CD4-positive, alpha-beta T cell treated with Interleukin-6 at 100 ng/mL for 8 hours (primary cell): ENCODE data around the gene ZSCAN22.
A peak's percentile ranks its signal among the peaks of the same experiment; 100 is the strongest.
"Not testable (repeated sequence)": the region's sequence is repeated elsewhere in the genome, so short reads cannot be mapped to it uniquely, and the experiment has no call there.

Source experiments
- DNase-seq: peaks from one replicate; pipeline ENCODE4 v3.0.0-alpha.2; 2020; ENCODE audit warnings: mixed read lengths, low spot score

The ZSCAN22 gene

DNA sequence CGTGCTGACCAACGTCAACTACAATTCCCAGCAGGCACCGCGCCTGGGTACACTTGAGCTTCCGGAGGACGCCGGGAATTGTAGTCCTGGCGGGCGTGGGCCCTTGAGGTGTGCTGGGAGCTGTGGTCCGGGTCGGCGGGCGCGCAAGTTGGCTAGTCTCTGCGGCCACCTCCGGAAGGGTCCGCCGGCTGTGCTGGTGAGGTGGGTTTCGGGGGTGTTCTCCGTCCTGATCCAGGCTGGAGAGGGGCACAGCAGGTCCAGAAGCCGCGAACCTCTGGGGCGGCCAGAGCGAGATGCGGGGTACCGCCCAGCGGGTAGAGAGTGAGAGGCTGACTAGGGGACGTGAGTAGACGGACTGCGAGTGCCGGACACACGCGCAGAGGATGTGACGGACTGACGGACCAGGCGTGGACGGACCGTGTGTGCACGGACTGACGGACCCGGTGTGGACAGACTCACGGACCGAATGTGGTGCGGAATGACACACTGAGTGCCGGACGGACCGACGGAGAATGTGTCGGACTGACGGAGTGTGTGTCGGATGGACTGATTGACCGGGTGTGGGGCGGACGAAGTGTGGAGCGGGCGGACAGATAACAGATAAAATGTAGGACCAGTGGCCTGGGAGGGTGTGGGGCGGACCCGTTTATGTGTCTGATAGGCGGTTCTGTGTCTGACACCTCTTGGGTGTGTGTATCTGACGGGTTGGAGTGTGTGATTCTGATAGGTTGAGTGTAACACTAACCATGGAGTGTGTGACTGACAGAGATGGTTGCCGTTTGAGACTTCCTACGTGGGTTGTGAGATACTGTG is at the start of gene ZSCAN22:
ZSCAN22 (plus strand) TSS at position 81 of the 813 bp plus-strand sequence. CDS start 7,809 bp downstream, outside the sequence.
- DNase-seq: peak; percentile 86

- DNase-seq: no peak
Observed at GRCh38 chr19:58277197-58277596, 49.6 kb upstream of the ZSCAN22 start.

DNA sequence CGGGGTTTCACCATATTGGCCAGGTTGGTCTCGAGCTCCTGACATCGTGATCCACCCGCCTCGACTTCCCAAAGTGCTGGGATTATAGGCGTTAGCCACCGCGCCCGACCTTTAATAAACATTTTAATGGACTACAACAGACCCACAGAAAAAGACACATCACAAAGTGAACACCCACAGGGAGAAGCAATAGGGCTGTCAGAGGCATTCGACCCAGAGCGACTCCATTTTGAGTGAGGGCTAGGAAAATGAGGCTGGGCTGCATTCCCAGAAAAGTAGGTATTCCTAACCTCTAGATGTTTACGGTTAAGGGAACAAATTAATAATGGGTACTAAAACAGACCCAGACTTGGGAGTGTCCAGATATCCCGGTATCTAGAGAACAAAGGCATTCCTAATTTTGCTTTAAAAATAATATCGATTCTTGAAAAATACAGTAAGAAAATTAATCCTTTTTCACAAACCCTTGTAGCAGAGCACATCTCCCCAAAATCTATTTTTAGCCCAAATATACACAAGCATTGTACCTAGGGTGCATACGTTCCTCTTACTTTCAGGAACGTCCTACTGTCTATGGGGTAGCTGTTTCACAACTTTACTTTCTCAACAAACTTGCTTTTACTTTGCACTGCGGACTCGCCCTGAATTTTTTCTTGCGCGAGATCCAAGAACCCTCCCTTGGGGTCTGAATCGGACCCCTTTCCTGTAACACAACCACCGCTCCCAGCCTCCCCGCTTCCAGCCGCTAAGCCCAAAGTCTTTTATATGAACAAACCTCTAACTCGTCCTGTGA is 48.9 kb upstream of the ZSCAN22 start:
- DNase-seq: no peak

DNA sequence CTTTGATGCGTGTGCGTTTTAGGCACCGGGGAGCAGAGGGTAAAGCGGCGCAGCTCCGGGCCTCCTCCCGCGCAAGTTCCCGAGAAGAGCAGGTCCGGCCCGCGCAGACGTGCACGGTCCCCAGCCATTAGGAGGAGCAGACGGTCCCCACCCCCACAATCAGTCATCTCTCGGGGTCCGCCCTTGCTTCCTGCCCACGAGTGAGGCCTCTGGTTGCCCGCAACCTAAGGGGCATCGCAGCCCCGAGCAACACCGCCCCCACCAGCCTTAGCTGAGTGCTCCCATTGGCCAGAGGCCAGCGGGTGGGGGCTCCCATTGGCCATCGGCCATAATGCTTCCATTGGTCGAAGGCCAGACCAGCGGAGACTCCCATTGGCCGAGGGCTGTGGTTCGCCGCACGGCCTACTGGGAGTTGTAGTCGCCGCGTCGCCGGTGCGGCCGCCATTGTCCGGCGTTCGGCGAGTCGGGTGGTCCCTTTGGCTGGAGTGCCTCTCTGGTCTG is 48.2 kb upstream of the ZSCAN22 start, which contains the start of gene ZNF8:
ZNF8 (plus strand) TSS at position 415 of the 501 bp plus-strand sequence. CDS start 127 bp downstream, outside the sequence.
- peak; percentile 96 for DNase-seq

GRCh38 chr19:58279042-58279924 is 47.5 kb upstream of the ZSCAN22 start:
- DNase-seq: peak; percentile 20

DNA sequence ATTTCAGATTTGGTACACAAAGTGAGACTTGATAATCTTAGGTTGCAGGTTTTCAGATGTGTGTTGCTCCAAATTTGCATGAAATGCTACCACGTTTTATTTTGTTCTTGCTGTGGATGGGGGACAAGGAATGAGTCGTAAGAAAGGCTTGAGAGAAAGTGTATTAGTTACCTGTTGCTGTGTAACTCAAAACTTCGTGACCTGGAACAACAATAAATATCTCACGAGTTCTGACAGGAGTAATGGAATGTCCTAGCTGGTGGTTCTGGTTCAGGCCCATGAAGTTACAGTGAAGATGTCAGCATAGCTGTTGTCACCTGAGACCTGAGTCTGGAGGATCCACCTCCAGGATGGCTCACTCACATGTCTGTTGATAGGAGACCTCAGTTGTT is 46.9 kb upstream of the ZSCAN22 start:
- DNase-seq: no peak

- no peak for DNase-seq
Observed at GRCh38 chr19:58284199-58284598, 42.6 kb upstream of the ZSCAN22 start.

GRCh38 chr19:58291943-58292342 is 34.9 kb upstream of the ZSCAN22 start:
- DNase-seq: no peak

DNA sequence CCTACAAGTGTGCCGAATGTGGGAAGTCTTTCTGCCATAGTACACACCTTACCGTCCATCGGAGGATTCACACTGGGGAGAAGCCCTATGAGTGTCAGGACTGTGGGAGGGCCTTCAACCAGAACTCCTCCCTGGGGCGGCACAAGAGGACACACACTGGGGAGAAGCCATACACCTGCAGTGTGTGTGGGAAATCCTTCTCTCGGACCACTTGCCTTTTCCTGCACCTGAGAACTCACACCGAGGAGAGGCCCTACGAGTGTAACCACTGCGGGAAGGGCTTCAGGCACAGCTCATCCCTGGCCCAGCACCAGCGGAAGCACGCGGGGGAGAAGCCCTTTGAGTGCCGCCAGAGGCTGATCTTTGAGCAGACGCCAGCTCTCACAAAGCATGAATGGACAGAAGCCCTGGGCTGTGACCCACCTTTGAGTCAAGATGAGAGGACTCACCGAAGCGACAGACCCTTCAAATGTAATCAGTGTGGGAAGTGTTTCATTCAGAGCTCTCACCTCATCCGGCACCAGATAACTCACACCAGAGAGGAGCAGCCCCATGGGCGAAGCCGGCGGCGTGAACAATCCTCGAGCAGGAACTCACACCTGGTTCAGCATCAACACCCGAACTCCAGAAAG is 31.9 kb upstream of the ZSCAN22 start:
- no peak for DNase-seq

- no peak for DNase-seq
Observed at GRCh38 chr19:58296104-58296503, 30.7 kb upstream of the ZSCAN22 start.

DNA sequence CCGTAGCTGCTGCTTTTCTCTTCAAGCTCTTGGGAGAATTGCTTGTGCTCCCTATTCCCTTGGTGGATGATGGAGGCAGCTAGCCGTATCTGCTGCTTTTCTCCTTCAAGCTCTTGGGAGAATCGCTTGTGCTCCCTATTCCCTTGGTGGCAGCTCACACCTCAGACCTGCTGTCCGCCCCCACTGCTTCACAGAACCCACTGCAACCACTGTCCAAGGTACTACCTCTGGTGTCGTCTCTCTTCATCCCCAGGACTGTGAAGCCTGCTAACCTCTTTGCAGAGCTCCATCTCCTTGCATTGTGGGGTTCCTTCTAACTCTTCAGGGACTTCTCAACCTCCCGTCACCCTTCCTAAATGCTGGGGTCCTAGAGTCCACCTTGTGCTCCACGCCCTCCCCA is 26.2 kb upstream of the ZSCAN22 start:
- DNase-seq: no peak

- no peak for DNase-seq
Observed at GRCh38 chr19:58304255-58304654, 22.5 kb upstream of the ZSCAN22 start.

DNA sequence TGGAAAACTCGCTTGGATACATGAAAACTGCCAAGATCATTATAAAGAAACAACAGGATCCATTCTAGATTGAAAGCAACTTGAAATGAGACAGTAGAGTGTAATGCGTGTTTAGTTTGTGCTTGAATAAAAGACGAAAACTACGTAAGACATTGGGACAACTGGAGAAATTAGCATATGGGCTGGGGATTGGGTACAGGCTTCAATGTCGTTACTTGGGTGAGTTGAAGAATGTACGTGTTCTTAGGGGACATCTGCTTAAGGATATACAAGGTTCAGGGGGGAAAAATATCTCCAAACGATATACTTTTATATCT is 22.1 kb upstream of the ZSCAN22 start:
- no peak for DNase-seq

DNA sequence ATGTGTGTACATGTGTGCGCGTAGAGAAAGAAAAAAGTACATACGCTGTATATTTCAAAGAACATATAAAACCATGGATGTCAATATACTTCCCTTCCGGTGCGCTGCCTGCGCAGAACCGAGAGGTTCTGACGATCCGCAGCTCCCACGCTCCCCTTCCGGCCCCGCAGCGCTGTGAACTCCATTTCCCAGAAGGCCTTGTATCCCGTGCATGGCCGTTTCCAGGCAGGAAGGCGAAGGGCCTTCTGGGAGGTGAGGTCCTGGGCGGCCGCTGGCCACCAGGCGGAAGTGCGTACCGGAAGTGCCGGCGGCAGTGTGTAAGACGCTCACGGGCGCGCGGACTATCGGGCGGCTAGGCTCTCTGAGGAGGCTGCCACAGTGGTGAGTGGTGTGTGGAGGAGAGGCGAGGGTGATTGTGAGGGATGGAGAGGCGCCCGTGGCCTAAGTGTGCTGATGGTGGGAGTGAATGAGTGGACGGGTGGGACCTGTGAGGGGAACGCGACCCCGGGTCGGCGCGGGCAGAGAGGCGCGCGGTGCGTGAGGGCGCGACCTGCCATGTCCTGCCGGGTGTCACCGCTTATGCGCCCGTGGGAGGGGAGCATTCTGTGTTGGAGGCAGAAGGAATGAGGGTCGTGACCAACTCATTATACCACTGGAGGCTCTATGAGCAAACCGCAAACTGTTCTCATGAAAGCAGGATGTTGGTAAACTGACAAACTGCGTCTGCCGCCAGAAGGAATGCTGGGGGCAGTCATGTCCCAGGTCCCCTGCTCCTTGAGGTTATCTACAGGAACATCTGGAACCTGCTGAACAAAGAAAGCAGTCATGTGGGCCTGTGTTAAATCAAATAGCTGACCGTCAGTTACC is 21.5 kb upstream of the ZSCAN22 start, which contains the start of gene ERVK3-1:
ERVK3-1 (plus strand) TSS at position 313 of the 867 bp plus-strand sequence. CDS start 6,792 bp downstream, outside the sequence.
- peak; percentile 95 for DNase-seq

GRCh38 chr19:58305932-58306323 is 20.9 kb upstream of the ZSCAN22 start:
- no peak for DNase-seq

- DNase-seq: no peak
Observed at GRCh38 chr19:58307736-58308135, 19.1 kb upstream of the ZSCAN22 start.

GRCh38 chr19:58310685-58311084 is 16.1 kb upstream of the ZSCAN22 start:
- DNase-seq: not testable (repeated sequence)

DNA sequence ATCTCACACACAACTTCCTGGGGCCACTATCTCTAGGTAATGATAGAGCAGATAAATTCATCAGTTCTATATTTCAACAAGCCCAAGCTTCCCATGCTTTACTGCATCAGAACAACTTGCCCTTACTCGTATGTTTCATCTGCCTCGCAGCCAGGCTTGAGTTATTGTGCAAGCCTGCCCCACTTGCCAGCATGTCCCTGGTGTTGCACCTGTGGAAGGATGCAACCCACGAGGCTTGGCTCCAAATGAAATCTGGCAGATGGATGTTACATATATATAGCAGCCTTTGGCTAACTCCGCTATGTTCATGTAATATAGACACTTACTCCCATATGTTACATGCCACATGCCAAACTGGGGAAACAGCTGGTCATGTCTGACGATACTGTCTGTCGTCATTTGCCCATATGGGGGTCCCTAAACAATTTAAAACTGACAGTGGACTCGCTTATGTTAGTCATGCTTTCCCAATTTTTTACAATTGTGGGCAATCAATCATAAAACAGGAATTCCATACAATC is 15.4 kb upstream of the ZSCAN22 start:
- DNase-seq: no peak

- DNase-seq: no peak
Observed at GRCh38 chr19:58315580-58315979, 11.2 kb upstream of the ZSCAN22 start.

GRCh38 chr19:58317476-58318072 is 9.2 kb upstream of the ZSCAN22 start:
- no peak for DNase-seq
